HepG2 (cell line): ENCODE measurements around the gene OSBPL10. TPM values are rescaled to one million over a fixed set of nuclear protein-coding genes. Genes with fewer than 3 reads are reported as not detected.

ENCODE experiments used
- CTCF ChIP-seq: sonication (generic); formaldehyde crosslinking; IDR thresholded peaks from 2 replicates; pipeline ENCODE4 v1.5.0; 2020; ENCODE audit warnings: mild to moderate bottlenecking, missing genetic modification reagents, moderate library complexity
- ERF ChIP-seq: IDR thresholded peaks from 2 replicates; pipeline ENCODE4 v1.6.1; 2018; ENCODE audit warnings: missing biosample characterization, missing genetic modification reagents
- SIX4 ChIP-seq: sonication (generic); formaldehyde crosslinking; IDR thresholded peaks from 2 replicates; pipeline ENCODE4 v1.4.0; 2020; ENCODE audit warnings: missing genetic modification reagents
- STAG1 ChIP-seq: sonication (generic); formaldehyde crosslinking; IDR thresholded peaks from 2 replicates; pipeline ENCODE4 v1.4.0; 2020; ENCODE audit warnings: missing genetic modification reagents
- ZZZ3 ChIP-seq: sonication (generic); formaldehyde crosslinking; IDR thresholded peaks from 2 replicates; pipeline ENCODE4 v1.4.0; 2020; ENCODE audit warnings: missing genetic modification reagents, mild to moderate bottlenecking, borderline replicate concordance
- polyA plus RNA-seq, 8 experiments: library from polyadenylated mRNA; depleted of rRNA in 3 of 8; stranded (reverse) in 7 of 8; unstranded in 1 of 8; fragments of >200 nt; fragmentation: Illumina TruSeq in 4 of 8; extraction: Trizol in 4 of 8; gene quantifications; 2 replicates each; pipeline versions ENCODE4 v1.2.1 to v1.2.3, GENCODE V29; 2011 to 2016; ENCODE audit warnings: low read depth in 4 of 8, missing spikeins in 1 of 8, mixed read lengths in 1 of 8; ENCODE audit not compliant: insufficient read depth in 1 of 8
- total RNA-seq, 5 experiments: library from RNA; depleted of rRNA; stranded (reverse); fragments of >200 nt; fragmentation: Illumina TruSeq; extraction: Trizol; gene quantifications; 2 replicates each; pipeline ENCODE4 v1.2.3, GENCODE V29; 2016; ENCODE audit warnings: low read depth in 1 of 5
- TF ChIP-seq, protein P1 (sequence below): sonication (generic); formaldehyde crosslinking; IDR thresholded peaks from 2 replicates; pipeline ENCODE4 v1.5.0; 2020; ENCODE audit warnings: mild to moderate bottlenecking, missing genetic modification reagents, borderline replicate concordance
- TF ChIP-seq, protein P2 (sequence below): sonication (generic); formaldehyde crosslinking; IDR thresholded peaks from 2 replicates; pipeline ENCODE4 v1.8.0; 2022; ENCODE audit warnings: mild to moderate bottlenecking, missing genetic modification reagents, moderate library complexity
- TF ChIP-seq, protein P3 (sequence below), 2 experiments: IDR thresholded peaks; 2 replicates each; pipeline ENCODE4 v1.6.1; 2011 to 2012; ENCODE audit warnings: low read length in 2 of 2, borderline replicate concordance in 1 of 2, low read depth in 1 of 2, mild to moderate bottlenecking in 1 of 2, moderate library complexity in 1 of 2

Gene OSBPL10
- total and polyA plus RNA-seq, 2 of the 13 experiments (the other 11 are each of a cell fraction or from before 2014, with no cell fraction given) = 10.3 to 28.6 TPM

DNA sequence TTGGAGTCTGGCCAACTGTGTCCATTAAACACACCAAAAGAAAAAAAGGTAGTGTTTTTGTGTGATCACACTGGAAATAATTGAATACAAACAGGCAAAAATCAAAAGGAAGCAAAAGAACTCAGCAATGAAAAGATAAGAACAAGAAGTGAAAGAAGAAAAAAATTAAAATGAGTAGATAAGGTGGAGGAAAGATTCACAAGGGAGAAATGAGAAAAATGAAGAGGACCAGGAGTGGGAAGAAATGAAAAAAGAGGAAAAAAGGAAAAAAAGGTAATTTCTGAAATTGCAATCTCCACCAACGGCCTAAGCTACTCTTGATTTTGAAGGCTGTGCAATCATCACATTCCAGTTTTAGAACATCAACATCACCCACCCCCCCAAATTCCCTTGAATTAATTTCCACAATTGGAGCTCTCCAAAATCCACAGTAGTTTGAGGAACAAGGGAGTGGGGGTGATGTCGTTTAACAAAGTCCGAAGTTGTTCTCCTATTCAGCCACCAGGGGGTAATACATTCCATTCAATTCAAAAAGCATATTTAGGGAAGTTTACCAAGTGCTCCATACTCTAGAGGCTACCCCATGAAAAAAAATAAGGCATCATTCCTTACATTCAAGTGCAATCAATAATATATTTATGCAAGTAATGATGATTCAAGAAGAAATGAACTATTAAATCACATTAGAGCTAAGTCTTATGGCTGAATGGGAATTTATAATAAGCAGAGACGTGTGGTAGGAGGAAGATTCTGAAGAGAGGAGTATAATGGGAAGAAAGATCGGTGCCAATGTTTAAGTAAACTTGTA lies 37.9 kb upstream of the OSBPL10 start (continued):
- peak; percentile 74 for TF ChIP-seq CTCF
- TF ChIP-seq ZZZ3 = no peak
- no peak for TF ChIP-seq SIX4 (CRISPR knock-in tag)
- no peak for TF ChIP-seq ERF
- TF ChIP-seq STAG1 (CRISPR knock-in tag) = peak; percentile 82
- TF ChIP-seq, protein P1, sequence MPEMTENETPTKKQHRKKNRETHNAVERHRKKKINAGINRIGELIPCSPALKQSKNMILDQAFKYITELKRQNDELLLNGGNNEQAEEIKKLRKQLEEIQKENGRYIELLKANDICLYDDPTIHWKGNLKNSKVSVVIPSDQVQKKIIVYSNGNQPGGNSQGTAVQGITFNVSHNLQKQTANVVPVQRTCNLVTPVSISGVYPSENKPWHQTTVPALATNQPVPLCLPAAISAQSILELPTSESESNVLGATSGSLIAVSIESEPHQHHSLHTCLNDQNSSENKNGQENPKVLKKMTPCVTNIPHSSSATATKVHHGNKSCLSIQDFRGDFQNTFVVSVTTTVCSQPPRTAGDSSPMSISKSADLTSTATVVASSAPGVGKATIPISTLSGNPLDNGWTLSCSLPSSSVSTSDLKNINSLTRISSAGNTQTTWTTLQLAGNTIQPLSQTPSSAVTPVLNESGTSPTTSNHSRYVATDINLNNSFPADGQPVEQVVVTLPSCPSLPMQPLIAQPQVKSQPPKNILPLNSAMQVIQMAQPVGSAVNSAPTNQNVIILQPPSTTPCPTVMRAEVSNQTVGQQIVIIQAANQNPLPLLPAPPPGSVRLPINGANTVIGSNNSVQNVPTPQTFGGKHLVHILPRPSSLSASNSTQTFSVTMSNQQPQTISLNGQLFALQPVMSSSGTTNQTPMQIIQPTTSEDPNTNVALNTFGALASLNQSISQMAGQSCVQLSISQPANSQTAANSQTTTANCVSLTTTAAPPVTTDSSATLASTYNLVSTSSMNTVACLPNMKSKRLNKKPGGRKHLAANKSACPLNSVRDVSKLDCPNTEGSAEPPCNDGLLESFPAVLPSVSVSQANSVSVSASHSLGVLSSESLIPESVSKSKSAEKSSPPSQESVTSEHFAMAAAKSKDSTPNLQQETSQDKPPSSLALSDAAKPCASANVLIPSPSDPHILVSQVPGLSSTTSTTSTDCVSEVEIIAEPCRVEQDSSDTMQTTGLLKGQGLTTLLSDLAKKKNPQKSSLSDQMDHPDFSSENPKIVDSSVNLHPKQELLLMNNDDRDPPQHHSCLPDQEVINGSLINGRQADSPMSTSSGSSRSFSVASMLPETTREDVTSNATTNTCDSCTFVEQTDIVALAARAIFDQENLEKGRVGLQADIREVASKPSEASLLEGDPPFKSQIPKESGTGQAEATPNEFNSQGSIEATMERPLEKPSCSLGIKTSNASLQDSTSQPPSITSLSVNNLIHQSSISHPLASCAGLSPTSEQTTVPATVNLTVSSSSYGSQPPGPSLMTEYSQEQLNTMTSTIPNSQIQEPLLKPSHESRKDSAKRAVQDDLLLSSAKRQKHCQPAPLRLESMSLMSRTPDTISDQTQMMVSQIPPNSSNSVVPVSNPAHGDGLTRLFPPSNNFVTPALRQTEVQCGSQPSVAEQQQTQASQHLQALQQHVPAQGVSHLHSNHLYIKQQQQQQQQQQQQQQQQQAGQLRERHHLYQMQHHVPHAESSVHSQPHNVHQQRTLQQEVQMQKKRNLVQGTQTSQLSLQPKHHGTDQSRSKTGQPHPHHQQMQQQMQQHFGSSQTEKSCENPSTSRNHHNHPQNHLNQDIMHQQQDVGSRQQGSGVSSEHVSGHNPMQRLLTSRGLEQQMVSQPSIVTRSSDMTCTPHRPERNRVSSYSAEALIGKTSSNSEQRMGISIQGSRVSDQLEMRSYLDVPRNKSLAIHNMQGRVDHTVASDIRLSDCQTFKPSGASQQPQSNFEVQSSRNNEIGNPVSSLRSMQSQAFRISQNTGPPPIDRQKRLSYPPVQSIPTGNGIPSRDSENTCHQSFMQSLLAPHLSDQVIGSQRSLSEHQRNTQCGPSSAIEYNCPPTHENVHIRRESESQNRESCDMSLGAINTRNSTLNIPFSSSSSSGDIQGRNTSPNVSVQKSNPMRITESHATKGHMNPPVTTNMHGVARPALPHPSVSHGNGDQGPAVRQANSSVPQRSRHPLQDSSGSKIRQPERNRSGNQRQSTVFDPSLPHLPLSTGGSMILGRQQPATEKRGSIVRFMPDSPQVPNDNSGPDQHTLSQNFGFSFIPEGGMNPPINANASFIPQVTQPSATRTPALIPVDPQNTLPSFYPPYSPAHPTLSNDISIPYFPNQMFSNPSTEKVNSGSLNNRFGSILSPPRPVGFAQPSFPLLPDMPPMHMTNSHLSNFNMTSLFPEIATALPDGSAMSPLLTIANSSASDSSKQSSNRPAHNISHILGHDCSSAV = no peak
- TF ChIP-seq, protein P2, sequence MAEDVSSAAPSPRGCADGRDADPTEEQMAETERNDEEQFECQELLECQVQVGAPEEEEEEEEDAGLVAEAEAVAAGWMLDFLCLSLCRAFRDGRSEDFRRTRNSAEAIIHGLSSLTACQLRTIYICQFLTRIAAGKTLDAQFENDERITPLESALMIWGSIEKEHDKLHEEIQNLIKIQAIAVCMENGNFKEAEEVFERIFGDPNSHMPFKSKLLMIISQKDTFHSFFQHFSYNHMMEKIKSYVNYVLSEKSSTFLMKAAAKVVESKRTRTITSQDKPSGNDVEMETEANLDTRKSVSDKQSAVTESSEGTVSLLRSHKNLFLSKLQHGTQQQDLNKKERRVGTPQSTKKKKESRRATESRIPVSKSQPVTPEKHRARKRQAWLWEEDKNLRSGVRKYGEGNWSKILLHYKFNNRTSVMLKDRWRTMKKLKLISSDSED (CRISPR knock-in tag) = no peak
- TF ChIP-seq, protein P3, sequence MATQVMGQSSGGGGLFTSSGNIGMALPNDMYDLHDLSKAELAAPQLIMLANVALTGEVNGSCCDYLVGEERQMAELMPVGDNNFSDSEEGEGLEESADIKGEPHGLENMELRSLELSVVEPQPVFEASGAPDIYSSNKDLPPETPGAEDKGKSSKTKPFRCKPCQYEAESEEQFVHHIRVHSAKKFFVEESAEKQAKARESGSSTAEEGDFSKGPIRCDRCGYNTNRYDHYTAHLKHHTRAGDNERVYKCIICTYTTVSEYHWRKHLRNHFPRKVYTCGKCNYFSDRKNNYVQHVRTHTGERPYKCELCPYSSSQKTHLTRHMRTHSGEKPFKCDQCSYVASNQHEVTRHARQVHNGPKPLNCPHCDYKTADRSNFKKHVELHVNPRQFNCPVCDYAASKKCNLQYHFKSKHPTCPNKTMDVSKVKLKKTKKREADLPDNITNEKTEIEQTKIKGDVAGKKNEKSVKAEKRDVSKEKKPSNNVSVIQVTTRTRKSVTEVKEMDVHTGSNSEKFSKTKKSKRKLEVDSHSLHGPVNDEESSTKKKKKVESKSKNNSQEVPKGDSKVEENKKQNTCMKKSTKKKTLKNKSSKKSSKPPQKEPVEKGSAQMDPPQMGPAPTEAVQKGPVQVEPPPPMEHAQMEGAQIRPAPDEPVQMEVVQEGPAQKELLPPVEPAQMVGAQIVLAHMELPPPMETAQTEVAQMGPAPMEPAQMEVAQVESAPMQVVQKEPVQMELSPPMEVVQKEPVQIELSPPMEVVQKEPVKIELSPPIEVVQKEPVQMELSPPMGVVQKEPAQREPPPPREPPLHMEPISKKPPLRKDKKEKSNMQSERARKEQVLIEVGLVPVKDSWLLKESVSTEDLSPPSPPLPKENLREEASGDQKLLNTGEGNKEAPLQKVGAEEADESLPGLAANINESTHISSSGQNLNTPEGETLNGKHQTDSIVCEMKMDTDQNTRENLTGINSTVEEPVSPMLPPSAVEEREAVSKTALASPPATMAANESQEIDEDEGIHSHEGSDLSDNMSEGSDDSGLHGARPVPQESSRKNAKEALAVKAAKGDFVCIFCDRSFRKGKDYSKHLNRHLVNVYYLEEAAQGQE (IDR thresholded peaks at IDR 0.05; ENCODE audit: borderline replicate concordance in 1 of 2, low read depth in 1 of 2, low read length in 2 of 2) = 0 out of 4 replicates have a peak, but pooled peaks of 1 of the 2 experiments have one; percentile 32
